ENCODE measurements around the gene STAT5B.

The STAT5B gene

DNA sequence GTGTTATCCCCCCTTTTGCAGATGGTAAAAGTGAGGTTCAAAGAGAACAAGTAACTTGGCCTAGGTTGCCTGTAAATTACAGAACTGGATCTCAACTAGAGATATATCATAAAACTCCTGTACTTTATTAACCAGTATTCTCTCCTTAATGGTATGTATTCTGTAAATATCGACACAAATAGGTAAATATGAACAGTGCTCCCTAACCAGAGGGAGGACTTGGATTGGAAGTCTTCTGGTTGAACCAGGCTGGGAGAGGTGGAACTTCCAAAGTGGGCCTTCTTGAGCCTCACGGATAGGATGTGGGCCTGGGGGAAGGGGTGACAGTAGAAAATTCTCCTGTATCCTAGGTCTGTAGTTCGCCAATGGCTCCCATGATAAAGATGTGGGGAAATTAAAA lies 19.8 kb upstream of the STAT5B start:
- TF ChIP-seq SIN3A (IDR thresholded peaks at IDR 0.05; ENCODE audit: borderline replicate concordance, insufficient read depth, low read length) (no peak), FOXP2 (optimal IDR thresholded peaks at IDR 0.05; ENCODE audit: borderline replicate concordance, extremely low read depth, extremely low read length, insufficient read depth) (no peak), TAF1 (IDR thresholded peaks at IDR 0.05; ENCODE audit: borderline replicate concordance, insufficient read depth, low read length) (no peak)

DNA sequence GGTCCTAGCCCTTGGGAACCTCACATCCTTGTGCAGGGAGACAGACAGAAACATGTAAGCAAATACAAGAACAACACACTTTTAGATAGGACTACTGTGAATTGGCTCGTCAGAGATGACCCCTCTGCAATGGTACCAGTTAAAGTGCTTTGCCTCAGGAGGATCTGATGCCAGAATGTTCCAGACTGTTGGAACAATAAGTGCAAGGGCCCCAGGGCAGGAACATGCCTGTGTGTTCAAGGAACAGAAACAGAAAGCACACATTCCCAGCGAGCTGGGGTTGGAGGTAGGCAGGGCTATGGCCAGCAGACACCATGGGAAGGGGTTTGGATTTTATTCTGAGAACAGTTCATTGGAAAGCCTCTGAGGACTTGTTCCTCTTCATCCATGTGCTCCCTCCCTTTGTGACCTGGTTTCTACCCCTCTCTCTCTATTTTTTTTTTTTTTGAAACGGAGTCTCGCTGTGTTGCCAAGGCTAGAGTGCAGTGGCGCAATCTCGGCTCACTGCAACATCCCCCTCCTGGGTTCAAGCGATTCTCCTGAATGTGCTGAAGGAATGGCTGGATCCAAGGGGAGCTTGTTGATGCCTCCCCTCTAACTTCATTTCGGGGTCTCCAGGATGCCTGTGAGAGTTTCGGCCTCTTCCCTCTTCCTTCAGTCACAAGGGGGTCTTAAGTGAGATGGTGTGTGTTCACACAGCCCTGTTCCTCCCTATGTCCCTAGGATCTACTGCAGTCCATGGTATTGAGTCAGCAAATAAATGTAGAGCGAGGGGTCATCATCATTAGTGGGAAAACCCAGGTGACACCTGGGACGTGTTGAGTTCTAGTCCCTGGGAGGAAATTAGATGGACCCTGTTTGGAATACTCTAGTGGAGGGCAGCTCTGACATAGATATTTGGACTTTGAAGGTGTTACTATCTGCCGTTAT lies 18.5 kb upstream of the STAT5B start:
- TF ChIP-seq POLR2AphosphoS5 (IDR thresholded peaks at IDR 0.05; ENCODE audit: low read depth, low read length), result no peak
- no peak for TF ChIP-seq TAF1 (IDR thresholded peaks at IDR 0.05; ENCODE audit: borderline replicate concordance, insufficient read depth, low read length)

DNA sequence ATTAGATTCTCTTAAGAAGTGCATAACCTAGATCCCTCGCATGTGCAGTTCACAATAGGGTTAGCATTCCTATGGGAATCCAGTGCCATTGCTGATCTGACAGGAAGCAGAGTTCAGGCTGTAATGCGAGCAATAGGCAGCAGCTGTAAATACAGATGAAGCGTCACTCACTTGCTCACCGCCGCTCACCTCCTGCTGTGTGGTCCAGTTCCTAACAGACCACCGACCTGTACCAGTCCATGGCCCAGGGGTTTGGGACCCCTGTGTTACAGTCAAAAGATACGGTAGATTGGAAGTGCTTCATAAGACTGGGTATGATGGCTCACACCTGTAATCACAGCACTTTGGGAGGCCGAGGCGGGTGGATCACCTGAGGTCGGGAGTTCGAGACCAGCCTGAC lies 14.9 kb upstream of the STAT5B start:
- TF ChIP-seq POLR2AphosphoS5 (IDR thresholded peaks at IDR 0.05; ENCODE audit: low read depth, low read length), result no peak
- TF ChIP-seq TAF1 (IDR thresholded peaks at IDR 0.05; ENCODE audit: borderline replicate concordance, insufficient read depth, low read length), result no peak
- TF ChIP-seq, protein P1, sequence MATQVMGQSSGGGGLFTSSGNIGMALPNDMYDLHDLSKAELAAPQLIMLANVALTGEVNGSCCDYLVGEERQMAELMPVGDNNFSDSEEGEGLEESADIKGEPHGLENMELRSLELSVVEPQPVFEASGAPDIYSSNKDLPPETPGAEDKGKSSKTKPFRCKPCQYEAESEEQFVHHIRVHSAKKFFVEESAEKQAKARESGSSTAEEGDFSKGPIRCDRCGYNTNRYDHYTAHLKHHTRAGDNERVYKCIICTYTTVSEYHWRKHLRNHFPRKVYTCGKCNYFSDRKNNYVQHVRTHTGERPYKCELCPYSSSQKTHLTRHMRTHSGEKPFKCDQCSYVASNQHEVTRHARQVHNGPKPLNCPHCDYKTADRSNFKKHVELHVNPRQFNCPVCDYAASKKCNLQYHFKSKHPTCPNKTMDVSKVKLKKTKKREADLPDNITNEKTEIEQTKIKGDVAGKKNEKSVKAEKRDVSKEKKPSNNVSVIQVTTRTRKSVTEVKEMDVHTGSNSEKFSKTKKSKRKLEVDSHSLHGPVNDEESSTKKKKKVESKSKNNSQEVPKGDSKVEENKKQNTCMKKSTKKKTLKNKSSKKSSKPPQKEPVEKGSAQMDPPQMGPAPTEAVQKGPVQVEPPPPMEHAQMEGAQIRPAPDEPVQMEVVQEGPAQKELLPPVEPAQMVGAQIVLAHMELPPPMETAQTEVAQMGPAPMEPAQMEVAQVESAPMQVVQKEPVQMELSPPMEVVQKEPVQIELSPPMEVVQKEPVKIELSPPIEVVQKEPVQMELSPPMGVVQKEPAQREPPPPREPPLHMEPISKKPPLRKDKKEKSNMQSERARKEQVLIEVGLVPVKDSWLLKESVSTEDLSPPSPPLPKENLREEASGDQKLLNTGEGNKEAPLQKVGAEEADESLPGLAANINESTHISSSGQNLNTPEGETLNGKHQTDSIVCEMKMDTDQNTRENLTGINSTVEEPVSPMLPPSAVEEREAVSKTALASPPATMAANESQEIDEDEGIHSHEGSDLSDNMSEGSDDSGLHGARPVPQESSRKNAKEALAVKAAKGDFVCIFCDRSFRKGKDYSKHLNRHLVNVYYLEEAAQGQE (IDR thresholded peaks at IDR 0.05; ENCODE audit: insufficient read depth in 1 of 2, low read depth in 2 of 2, low read length in 2 of 2), result no peak
- no peak for TF ChIP-seq SIN3A (IDR thresholded peaks at IDR 0.05; ENCODE audit: borderline replicate concordance, insufficient read depth, low read length)
- TF ChIP-seq FOXP2 (optimal IDR thresholded peaks at IDR 0.05; ENCODE audit: borderline replicate concordance, extremely low read depth, extremely low read length, insufficient read depth), result no peak

DNA sequence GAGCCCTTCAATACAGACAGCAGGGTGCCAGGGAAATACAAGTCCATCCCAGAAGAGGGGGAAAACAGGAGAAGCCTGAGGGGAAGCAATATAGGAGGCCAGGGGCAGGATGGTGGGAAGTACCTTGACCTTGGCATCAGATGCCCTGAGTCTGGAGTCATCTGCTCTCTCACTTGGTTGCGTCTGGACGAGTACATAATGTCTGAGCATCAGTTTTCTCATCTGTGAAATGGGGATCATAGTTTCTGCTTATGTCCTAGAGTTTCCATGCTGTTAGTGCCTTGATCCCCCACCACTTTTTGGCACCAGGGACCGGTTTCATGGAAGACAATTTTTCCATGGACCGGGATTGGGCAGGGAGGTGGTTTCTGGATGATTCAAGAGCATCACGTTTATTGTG lies 14.4 kb upstream of the STAT5B start:
- TF ChIP-seq, protein P1 (IDR thresholded peaks at IDR 0.05; ENCODE audit: insufficient read depth in 1 of 2, low read depth in 2 of 2, low read length in 2 of 2), result no peak
- TF ChIP-seq POLR2AphosphoS5 (IDR thresholded peaks at IDR 0.05; ENCODE audit: low read depth, low read length) (no peak), FOXP2 (optimal IDR thresholded peaks at IDR 0.05; ENCODE audit: borderline replicate concordance, extremely low read depth, extremely low read length, insufficient read depth) (no peak), TAF1 (IDR thresholded peaks at IDR 0.05; ENCODE audit: borderline replicate concordance, insufficient read depth, low read length) (no peak), SIN3A (IDR thresholded peaks at IDR 0.05; ENCODE audit: borderline replicate concordance, insufficient read depth, low read length) (no peak)

DNA sequence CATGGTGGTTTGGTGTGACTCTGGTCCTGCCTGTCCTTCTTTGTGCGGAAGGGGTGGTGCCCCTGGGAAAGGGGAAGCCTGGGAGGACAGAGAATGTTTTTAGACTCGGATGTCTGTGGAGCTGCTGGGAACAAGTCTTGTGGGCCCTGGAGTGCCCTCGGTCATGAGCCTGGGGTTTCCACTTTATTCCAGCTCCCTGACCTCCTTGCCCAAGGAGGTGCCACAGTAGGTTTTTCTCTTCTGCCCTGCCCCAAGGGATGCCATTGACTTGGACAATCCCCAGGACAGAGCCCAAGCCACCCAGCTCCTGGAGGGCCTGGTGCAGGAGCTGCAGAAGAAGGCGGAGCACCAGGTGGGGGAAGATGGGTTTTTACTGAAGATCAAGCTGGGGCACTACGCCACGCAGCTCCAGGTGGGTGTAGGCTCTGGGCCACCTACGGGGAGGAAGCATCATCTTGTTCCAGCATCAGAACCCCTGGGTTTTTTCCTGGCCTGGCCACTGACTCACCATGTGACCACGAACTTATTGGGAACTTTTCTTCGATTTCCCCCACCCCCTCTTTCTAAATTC lies 13.5 kb upstream of the STAT5B start:
- no peak for TF ChIP-seq POLR2AphosphoS5 (IDR thresholded peaks at IDR 0.05; ENCODE audit: low read depth, low read length)
- TF ChIP-seq, protein P1 (IDR thresholded peaks at IDR 0.05; ENCODE audit: insufficient read depth in 1 of 2, low read depth in 2 of 2, low read length in 2 of 2), result no peak
- TF ChIP-seq FOXP2 (optimal IDR thresholded peaks at IDR 0.05; ENCODE audit: borderline replicate concordance, extremely low read depth, extremely low read length, insufficient read depth), result no peak
- TF ChIP-seq TAF1 (IDR thresholded peaks at IDR 0.05; ENCODE audit: borderline replicate concordance, insufficient read depth, low read length), result no peak
- no peak for TF ChIP-seq SIN3A (IDR thresholded peaks at IDR 0.05; ENCODE audit: borderline replicate concordance, insufficient read depth, low read length)
